CD8-positive, alpha-beta memory T cell (primary cell): ENCODE results near the gene CST1. TPM values are rescaled to one million over a fixed set of nuclear protein-coding genes. Genes with fewer than 3 reads are reported as not detected.
"Not testable (repeated sequence)": the region's sequence is repeated elsewhere in the genome, so short reads cannot be mapped to it uniquely, and the experiment has no call there.

Experiments used
- CTCF ChIA-PET: fragments of 350-600 bp; sonication (Branson Sonifier 250); formaldehyde crosslinking; loops from one replicate; lab custom pipeline; 2021; ENCODE audit warnings: antibody characterized with exemption; lab: Charles Lee
- POLR2A ChIA-PET: fragments of 350-600 bp; sonication (Branson Sonifier 250); formaldehyde crosslinking; loops from one replicate; lab custom pipeline; 2021; ENCODE audit warnings: antibody characterized with exemption; lab: Charles Lee
- DNase-seq, 5 donors: peaks; one replicate each; pipeline versions ENCODE4 v3.0.0 to v3.0.0-alpha.2; 2020 to 2022; ENCODE audit warnings: mixed read lengths in 1 of 5
- H3K27ac ChIP-seq: one replicate; pipeline ENCODE4 v1.7.0; 2013; ENCODE audit warnings: low read depth, mild to moderate bottlenecking, low read length, moderate library complexity
- H3K27me3 ChIP-seq: 2 replicates; pipeline ENCODE4 v1.7.0; 2013; ENCODE audit warnings: low read length, mild to moderate bottlenecking; ENCODE audit not compliant: insufficient read depth, poor library complexity, severe bottlenecking
- H3K36me3 ChIP-seq: 2 replicates; pipeline ENCODE4 v1.7.0; 2013; ENCODE audit warnings: mild to moderate bottlenecking, low read length, moderate library complexity; ENCODE audit not compliant: insufficient read depth
- H3K4me1 ChIP-seq: 2 replicates; pipeline ENCODE4 v1.7.0; 2013; ENCODE audit warnings: mild to moderate bottlenecking, low read length, moderate library complexity; ENCODE audit not compliant: insufficient read depth
- H3K4me3 ChIP-seq: 2 replicates; pipeline ENCODE4 v1.7.0; 2013; ENCODE audit warnings: mild to moderate bottlenecking, low read length
- H3K9me3 ChIP-seq: 2 replicates; pipeline ENCODE4 v1.7.0; 2013; ENCODE audit warnings: mild to moderate bottlenecking, low read length
- H3K27ac Mint-ChIP-seq, 8 donors: one replicate each; pipeline ENCODE4 v1.8.0; 2020 to 2021; ENCODE audit warnings: mixed read lengths in 8 of 8, mild to moderate bottlenecking in 6 of 8, inconsistent platforms in 3 of 8, moderate library complexity in 3 of 8
- H3K27me3 Mint-ChIP-seq, 2 donors: one replicate each; pipeline ENCODE4 v1.8.0; 2020 to 2021; ENCODE audit warnings: mixed read lengths in 2 of 2, mild to moderate bottlenecking in 1 of 2, moderate library complexity in 1 of 2
- H3K36me3 Mint-ChIP-seq, 3 donors: one replicate each; pipeline ENCODE4 v1.8.0; 2020 to 2021; ENCODE audit warnings: mixed read lengths in 3 of 3, inconsistent platforms in 1 of 3, mild to moderate bottlenecking in 1 of 3
- H3K4me1 Mint-ChIP-seq, 3 donors: one replicate each; pipeline ENCODE4 v1.8.0; 2020 to 2021; ENCODE audit warnings: mixed read lengths in 3 of 3, inconsistent platforms in 1 of 3, mild to moderate bottlenecking in 1 of 3
- H3K4me3 Mint-ChIP-seq, 7 donors: one replicate each; pipeline ENCODE4 v1.8.0; 2020 to 2021; ENCODE audit warnings: mixed read lengths in 7 of 7, mild to moderate bottlenecking in 6 of 7, moderate library complexity in 4 of 7, inconsistent platforms in 2 of 7
- H3K9me3 Mint-ChIP-seq, 5 donors: one replicate each; pipeline ENCODE4 v1.8.0; 2020 to 2022; ENCODE audit warnings: mixed read lengths in 5 of 5, mild to moderate bottlenecking in 3 of 5, moderate library complexity in 2 of 5, inconsistent platforms in 1 of 5
- polyA plus RNA-seq: library from polyadenylated mRNA; unstranded; fragments of 300-500 nt; fragmentation: Illumina TruSeq; gene quantifications from one replicate; pipeline ENCODE4 v1.2.3, GENCODE V29; 2021
- total RNA-seq, 2 experiments: library from RNA; stranded (reverse); gene quantifications; one replicate each; pipeline ENCODE4 v1.2.3, GENCODE V29; 2021

The CST1 gene
- total and polyA plus RNA-seq, 3 experiments from 2014 or later, result not detected

DNA sequence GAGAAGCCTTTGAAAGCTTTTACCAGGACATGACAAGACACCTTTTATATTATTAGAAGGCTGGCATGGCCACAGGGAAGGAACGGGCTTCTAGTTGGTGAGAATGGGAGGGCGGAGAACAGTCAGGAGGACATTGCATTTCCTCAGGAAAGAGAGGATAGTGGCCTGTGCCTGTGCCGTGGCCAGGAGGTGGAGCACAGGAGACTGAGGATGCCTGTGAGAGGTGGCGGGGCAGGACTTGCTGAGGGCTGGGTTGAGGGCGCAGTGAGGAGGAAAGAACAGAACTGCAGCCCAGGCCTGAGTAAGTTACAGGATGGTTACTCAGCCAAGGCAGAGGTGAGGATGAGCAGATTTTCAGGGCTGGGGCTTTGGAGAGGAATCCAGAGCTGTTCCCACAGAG, 27.9 kb downstream of the CST1 start:
- H3K27ac ChIP-seq, H3K9me3 Mint-ChIP-seq, H3K36me3 ChIP-seq, POLR2A ChIA-PET, CTCF ChIA-PET, H3K4me3 ChIP-seq, DNase-seq, H3K4me3 Mint-ChIP-seq, H3K4me1 ChIP-seq, H3K9me3 ChIP-seq, H3K27me3 ChIP-seq, H3K4me1 Mint-ChIP-seq, H3K36me3 Mint-ChIP-seq, H3K27ac Mint-ChIP-seq: not testable (repeated sequence)
- peaks cover 6 to 12% of the 10 kb centered on the region in 2 donors for H3K27me3 Mint-ChIP-seq

DNA sequence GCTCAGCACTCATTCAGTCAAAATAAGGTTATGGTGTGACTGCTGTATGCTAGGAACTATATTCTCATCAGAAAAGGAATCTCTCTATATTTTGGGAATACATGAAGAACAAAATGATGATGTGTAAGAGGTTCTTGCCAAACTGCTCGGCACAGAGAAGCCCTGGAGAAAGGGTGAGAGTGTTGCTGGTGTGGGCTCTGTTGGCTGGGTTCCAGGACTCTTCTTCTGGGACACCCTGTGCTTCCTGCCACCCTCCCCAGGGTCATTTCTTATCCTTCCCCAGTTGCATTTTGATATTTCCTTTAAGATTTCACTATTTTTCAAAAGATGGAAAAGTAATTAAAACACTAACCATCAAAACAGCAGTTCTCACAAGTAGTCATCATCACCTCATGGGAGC, 28.8 kb downstream of the CST1 start:
- peaks cover 0 to 4% (median under 1%) of the 10 kb centered on the region in 5 donors for H3K9me3 Mint-ChIP-seq
- Histone ChIP-seq H3K4me3 (no peak overlapping the region), H3K9me3 (no peaks in the 10 kb centered on the region), H3K36me3 (no peaks in the 10 kb centered on the region), H3K27me3 (no peaks in the 10 kb centered on the region), H3K27ac (no peak overlapping the region), H3K4me1 (no peaks in the 10 kb centered on the region)
- ChIA-PET CTCF (no interaction called here), POLR2A (no interaction called here)
- no peaks in the 10 kb centered on the region for H3K4me1 Mint-ChIP-seq
- no peak for DNase-seq
- peaks cover 7 to 12% of the 10 kb centered on the region in 2 donors for H3K27me3 Mint-ChIP-seq
- no peak overlapping the region for H3K27ac Mint-ChIP-seq
- no peak overlapping the region for H3K4me3 Mint-ChIP-seq
- peaks cover 0 to 6% (median 0%) of the 10 kb centered on the region in 3 donors for H3K36me3 Mint-ChIP-seq

DNA sequence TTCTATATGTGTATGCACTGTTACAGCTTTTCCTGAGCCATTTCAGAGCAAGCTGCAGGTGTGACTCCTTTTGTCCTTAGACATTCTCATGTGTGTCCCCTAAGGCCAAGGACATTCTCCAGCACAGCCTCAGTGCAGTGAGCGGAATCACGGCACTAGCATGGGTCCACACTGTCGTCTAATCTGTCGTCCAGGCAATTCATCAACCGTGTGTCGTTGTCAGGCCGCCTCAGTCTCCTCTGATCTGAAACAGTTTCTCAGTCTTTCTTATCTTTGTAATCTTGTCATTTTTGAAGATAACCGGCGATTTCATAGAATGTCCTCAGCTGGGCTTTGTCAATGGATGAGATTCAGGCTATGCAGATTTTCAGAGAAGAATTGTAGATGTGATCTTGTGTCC, 31.4 kb downstream of the CST1 start:
- H3K27ac ChIP-seq, H3K27me3 ChIP-seq, H3K4me1 ChIP-seq, H3K9me3 ChIP-seq, H3K27ac Mint-ChIP-seq, H3K4me3 Mint-ChIP-seq, H3K36me3 ChIP-seq, CTCF ChIA-PET, H3K4me1 Mint-ChIP-seq, H3K9me3 Mint-ChIP-seq, POLR2A ChIA-PET, H3K4me3 ChIP-seq, DNase-seq, H3K36me3 Mint-ChIP-seq: not testable (repeated sequence)
- H3K27me3 Mint-ChIP-seq, result peaks cover 9 to 12% of the 10 kb centered on the region in 2 donors

DNA sequence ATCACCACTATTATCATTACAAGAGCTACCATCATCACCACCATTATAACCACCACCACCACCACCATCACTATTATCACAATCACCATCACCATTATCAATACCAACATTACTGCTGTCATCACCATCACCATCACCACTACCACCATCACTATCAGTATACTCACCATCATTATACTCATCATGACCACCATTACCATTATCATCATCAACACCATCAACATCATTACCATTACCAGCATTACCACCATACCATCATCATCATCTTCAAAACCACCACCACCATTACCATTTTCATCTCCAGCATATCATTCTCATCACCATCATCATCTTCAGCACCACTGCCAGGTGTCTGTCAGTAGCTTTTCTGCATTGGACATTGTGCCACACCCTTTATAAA, 39.0 kb downstream of the CST1 start:
- H3K27me3 Mint-ChIP-seq, H3K4me3 ChIP-seq, H3K9me3 ChIP-seq, H3K4me3 Mint-ChIP-seq, H3K27ac Mint-ChIP-seq, H3K4me1 Mint-ChIP-seq, CTCF ChIA-PET, H3K36me3 Mint-ChIP-seq, H3K4me1 ChIP-seq, H3K27ac ChIP-seq, POLR2A ChIA-PET, H3K27me3 ChIP-seq, H3K36me3 ChIP-seq, H3K9me3 Mint-ChIP-seq, DNase-seq: not testable (repeated sequence)

DNA sequence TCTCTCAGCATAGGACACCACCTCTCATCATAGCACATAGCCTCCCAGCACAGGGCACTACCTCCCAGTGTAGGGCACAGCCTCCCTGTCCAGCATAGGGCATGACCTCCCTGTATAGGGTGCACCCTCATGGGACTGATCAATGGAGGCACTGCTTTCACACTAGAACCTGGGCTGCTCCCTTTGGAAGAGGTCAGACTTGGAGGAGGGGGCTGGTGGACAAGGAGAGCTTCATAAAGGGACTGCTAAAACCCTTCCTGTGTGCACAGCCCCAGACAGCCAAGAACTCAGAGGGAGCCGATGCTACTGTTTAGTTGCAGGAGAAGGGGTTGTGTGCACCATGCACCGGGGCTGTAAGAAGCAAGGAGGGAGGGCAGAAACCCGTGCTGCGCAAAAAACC, 40.0 kb downstream of the CST1 start:
- ChIA-PET CTCF (no interaction called here), POLR2A (no interaction called here)
- Mint-ChIP-seq H3K9me3 (peaks cover 0 to 2% (median 0%) of the 10 kb centered on the region in 5 donors), H3K27ac (no peak overlapping the region), H3K4me1 (no peaks in the 10 kb centered on the region), H3K36me3 (no peaks in the 10 kb centered on the region), H3K27me3 (peaks cover 0 to 3% of the 10 kb centered on the region in 2 donors), H3K4me3 (no peak overlapping the region)
- Histone ChIP-seq H3K36me3 (no peaks in the 10 kb centered on the region), H3K9me3 (no peaks in the 10 kb centered on the region), H3K4me1 (no peaks in the 10 kb centered on the region), H3K27me3 (peaks cover 4% of the 10 kb centered on the region), H3K27ac (no peak overlapping the region), H3K4me3 (no peak overlapping the region)
- no peak for DNase-seq

DNA sequence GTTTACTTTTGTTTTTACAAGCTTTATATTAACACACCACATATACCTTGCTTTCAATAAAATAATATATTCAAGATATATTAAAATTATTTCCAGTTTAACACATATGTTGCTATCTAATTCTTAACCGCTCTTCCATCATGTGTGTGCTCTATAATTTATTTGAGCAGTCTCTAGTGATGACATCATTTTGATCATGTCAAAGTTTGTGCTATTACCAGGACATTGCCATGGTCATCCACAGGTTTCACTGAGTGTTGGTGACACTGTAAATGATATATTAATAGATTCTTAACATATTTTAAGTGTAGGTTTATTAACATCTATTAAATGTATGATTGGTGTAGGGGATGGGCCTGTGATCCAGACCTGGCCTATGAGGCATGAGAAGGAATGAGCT, 44.8 kb downstream of the CST1 start:
- CTCF ChIA-PET, result no interaction called here
- Histone ChIP-seq H3K4me1 (no peaks in the 10 kb centered on the region), H3K27ac (no peak overlapping the region), H3K4me3 (no peak overlapping the region), H3K27me3 (no peaks in the 10 kb centered on the region), H3K9me3 (no peaks in the 10 kb centered on the region), H3K36me3 (no peaks in the 10 kb centered on the region)
- Mint-ChIP-seq H3K36me3 (no peaks in the 10 kb centered on the region), H3K4me1 (no peaks in the 10 kb centered on the region), H3K27ac (no peak overlapping the region), H3K4me3 (no peak overlapping the region), H3K9me3 (peaks cover 0 to 2% (median 0%) of the 10 kb centered on the region in 5 donors), H3K27me3 (peaks cover 0 to 5% of the 10 kb centered on the region in 2 donors)
- DNase-seq, result no peak
- POLR2A ChIA-PET, result no interaction called here

DNA sequence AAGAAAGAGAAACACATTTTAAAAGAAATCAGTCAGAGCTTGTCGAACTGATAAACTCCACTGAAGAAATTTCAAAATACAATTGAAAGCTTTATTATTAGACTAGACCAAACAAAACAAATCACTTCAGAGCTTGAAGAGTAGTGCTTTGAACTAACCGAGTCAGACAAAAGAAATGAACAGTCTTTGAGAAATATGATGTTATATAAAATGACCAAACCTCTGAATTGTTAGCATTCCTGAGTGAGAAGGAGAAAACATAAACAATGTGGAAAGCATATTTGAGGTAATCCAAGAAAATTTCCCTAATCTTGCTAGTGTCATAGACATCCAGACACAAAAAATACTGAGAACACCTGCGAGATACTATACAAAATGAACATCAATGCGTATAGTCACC, 48.7 kb downstream of the CST1 start:
- H3K4me1 Mint-ChIP-seq, result no peaks in the 10 kb centered on the region

DNA sequence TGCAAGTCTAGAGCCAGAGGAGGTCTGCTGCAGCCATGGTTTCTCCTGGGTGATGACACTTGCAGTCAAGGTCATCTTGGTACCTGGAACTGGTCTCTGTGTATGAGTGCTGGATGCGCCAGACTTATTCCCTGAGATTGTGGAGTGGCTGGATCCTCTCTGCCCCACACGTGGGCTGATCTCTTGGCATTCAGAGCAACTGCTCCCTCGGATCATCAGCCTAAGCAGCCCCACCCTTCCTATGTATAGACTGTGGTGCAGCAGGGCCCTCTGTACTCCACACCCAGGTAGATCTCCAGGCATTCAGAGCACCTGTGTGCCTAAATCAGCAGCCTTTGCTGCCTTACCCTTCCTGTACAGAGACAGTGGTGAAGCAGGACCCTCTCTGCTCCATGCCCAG, 49.8 kb downstream of the CST1 start:
- CTCF ChIA-PET, result no interaction called here
- Mint-ChIP-seq H3K27ac (no peak overlapping the region), H3K36me3 (no peaks in the 10 kb centered on the region), H3K27me3 (peaks cover 0 to 3% of the 10 kb centered on the region in 2 donors), H3K4me1 (no peaks in the 10 kb centered on the region), H3K9me3 (peaks cover 0 to 2% (median 0%) of the 10 kb centered on the region in 5 donors), H3K4me3 (no peak overlapping the region)
- no peak for DNase-seq
- Histone ChIP-seq H3K4me3 (no peak overlapping the region), H3K27ac (no peak overlapping the region), H3K4me1 (no peaks in the 10 kb centered on the region), H3K36me3 (no peaks in the 10 kb centered on the region), H3K27me3 (no peaks in the 10 kb centered on the region), H3K9me3 (no peaks in the 10 kb centered on the region)
- POLR2A ChIA-PET, result no interaction called here

More for the DNA sequence above, 48.7 kb downstream of the CST1 start:
- no peak for DNase-seq
- Histone ChIP-seq H3K4me3 (no peak overlapping the region), H3K9me3 (no peaks in the 10 kb centered on the region), H3K4me1 (no peaks in the 10 kb centered on the region), H3K27me3 (no peaks in the 10 kb centered on the region), H3K36me3 (no peaks in the 10 kb centered on the region), H3K27ac (no peak overlapping the region)
- Mint-ChIP-seq H3K36me3 (no peaks in the 10 kb centered on the region), H3K9me3 (peaks cover 0 to 2% (median 0%) of the 10 kb centered on the region in 5 donors), H3K27ac (no peak overlapping the region), H3K4me3 (no peak overlapping the region), H3K27me3 (peaks cover 0 to 5% of the 10 kb centered on the region in 2 donors)
- POLR2A ChIA-PET, result no interaction called here
- CTCF ChIA-PET, result no interaction called here

DNA sequence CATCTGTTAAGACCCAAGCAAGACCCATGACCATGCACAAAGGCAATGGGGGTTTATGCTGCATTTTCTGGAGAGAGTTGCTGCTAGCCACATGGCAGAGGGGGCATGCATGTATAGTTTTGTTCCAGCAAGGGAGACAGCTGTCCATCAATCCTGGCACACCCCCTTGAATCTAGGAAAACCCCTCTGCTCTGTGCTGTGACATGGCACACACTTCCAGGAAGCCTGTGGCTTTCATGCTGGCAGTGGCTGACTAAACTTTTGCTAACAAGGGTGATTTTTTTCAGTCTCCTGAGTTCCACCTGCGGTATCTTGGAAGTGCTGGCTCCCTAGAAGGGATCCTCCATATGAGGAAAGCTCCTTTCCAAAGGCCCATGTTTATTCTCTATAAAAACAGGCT, 52.8 kb downstream of the CST1 start:
- ChIA-PET POLR2A (no interaction called here), CTCF (no interaction called here)
- Mint-ChIP-seq H3K27ac (no peak overlapping the region), H3K27me3 (peaks cover 3 to 16% of the 10 kb centered on the region in 2 donors), H3K36me3 (no peaks in the 10 kb centered on the region), H3K4me1 (no peaks in the 10 kb centered on the region), H3K9me3 (no peaks in the 10 kb centered on the region), H3K4me3 (no peak overlapping the region)
- Histone ChIP-seq H3K36me3 (no peaks in the 10 kb centered on the region), H3K4me3 (no peak overlapping the region), H3K27ac (no peak overlapping the region), H3K4me1 (no peaks in the 10 kb centered on the region), H3K9me3 (no peaks in the 10 kb centered on the region), H3K27me3 (no peaks in the 10 kb centered on the region)
- no peak for DNase-seq
